HG03095 (cell line): Measurements from ENCODE around the gene CORO6.

Source experiments
- ATAC-seq: cut with Tn5 transposase; IDR thresholded peaks from one replicate; pipeline ENCODE4 v1.9.1; 2021; ENCODE audit warnings: moderate library complexity; ENCODE audit not compliant: unreplicated experiment

The CORO6 gene

GRCh38 chr17:29567304-29567553, 55.5 kb downstream of the CORO6 start:
- ATAC-seq = no peak

- ATAC-seq = no peak
Observed at GRCh38 chr17:29566473-29567303, 56.0 kb downstream of the CORO6 start, which contains the start of gene ABHD15. ABHD15 (minus strand) TSS chr17:29567037; CDS start chr17:29566966, 71 bp downstream.

- ATAC-seq = no peak
Observed at GRCh38 chr17:29565643-29566472, 56.9 kb downstream of the CORO6 start.
